HepG2 (cell line): Measurements from ENCODE around the gene DDAH2. TPM values are rescaled to one million over a fixed set of nuclear protein-coding genes. Genes with fewer than 3 reads are reported as not detected.

Source experiments
- ARNT2 ChIP-seq: sonication (generic); formaldehyde crosslinking; IDR thresholded peaks from 2 replicates; pipeline ENCODE4 v1.8.0; 2022; ENCODE audit warnings: mild to moderate bottlenecking, low read depth, missing genetic modification reagents, moderate library complexity
- BCL6 ChIP-seq: IDR thresholded peaks from 2 replicates; pipeline ENCODE4 v1.6.1; 2016; ENCODE audit warnings: missing genetic modification reagents, missing compliant biosample characterization
- CENPX ChIP-seq: sonication (generic); formaldehyde crosslinking; IDR thresholded peaks from 2 replicates; pipeline ENCODE4 v1.9.0; 2021; ENCODE audit warnings: mild to moderate bottlenecking, missing genetic modification reagents, moderate library complexity
- ETV6 ChIP-seq: sonication (generic); formaldehyde crosslinking; conservative IDR thresholded peaks from 2 replicates; pipeline ENCODE4 v1.4.0; 2020; ENCODE audit warnings: missing genetic modification reagents
- FOXJ3 ChIP-seq: sonication (generic); formaldehyde crosslinking; IDR thresholded peaks from 2 replicates; pipeline ENCODE4 v1.4.0; 2020; ENCODE audit warnings: missing genetic modification reagents, mild to moderate bottlenecking, borderline replicate concordance
- FOXO4 ChIP-seq: sonication (generic); formaldehyde crosslinking; conservative IDR thresholded peaks from 2 replicates; pipeline ENCODE4 v1.8.1; 2023; ENCODE audit warnings: missing genetic modification reagents
- GTF2F1 ChIP-seq: fragments of 150-350 bp; IDR thresholded peaks from 2 replicates; pipeline ENCODE4 v1.6.1; 2014; ENCODE audit warnings: low read length
- MATR3 ChIP-seq: sonication (generic); formaldehyde crosslinking; IDR thresholded peaks from 2 replicates; pipeline ENCODE4 v1.4.0; 2020; ENCODE audit warnings: missing genetic modification reagents
- NFRKB ChIP-seq: fragments of 450-650 bp; IDR thresholded peaks from 2 replicates; pipeline ENCODE4 v1.6.1; 2017
- PCBP1 ChIP-seq: fragments of 200-400 bp; formaldehyde crosslinking; IDR thresholded peaks from 2 replicates; pipeline ENCODE4 v1.6.1; 2017; ENCODE audit warnings: mild to moderate bottlenecking, low read depth, low read length, borderline replicate concordance
- SIX4 ChIP-seq: sonication (generic); formaldehyde crosslinking; IDR thresholded peaks from 2 replicates; pipeline ENCODE4 v1.4.0; 2020; ENCODE audit warnings: missing genetic modification reagents
- ZEB1 ChIP-seq: IDR thresholded peaks from 2 replicates; pipeline ENCODE4 v1.6.1; 2012; ENCODE audit warnings: mild to moderate bottlenecking, low read depth, inconsistent platforms; ENCODE audit not compliant: insufficient replicate concordance
- ZHX2 ChIP-seq, 2 experiments: sonication (generic) in 1 of 2; formaldehyde crosslinking in 1 of 2; IDR thresholded peaks; 2 replicates each; pipeline versions ENCODE4 v1.6.1 to v1.9.0; 2014 to 2022; ENCODE audit warnings: antibody characterized with exemption in 1 of 2, borderline replicate concordance in 1 of 2, inconsistent platforms in 1 of 2, low read depth in 1 of 2, missing genetic modification reagents in 1 of 2
- ZNF577 ChIP-seq: sonication (generic); formaldehyde crosslinking; IDR thresholded peaks from 2 replicates; pipeline ENCODE4 v1.4.0; 2020; ENCODE audit warnings: mild to moderate bottlenecking, low read depth, missing genetic modification reagents, borderline replicate concordance
- ZNF678 ChIP-seq: sonication (generic); formaldehyde crosslinking; IDR thresholded peaks from 2 replicates; pipeline ENCODE4 v1.4.0; 2020; ENCODE audit warnings: mild to moderate bottlenecking, missing genetic modification reagents
- ZUFSP ChIP-seq: sonication (generic); formaldehyde crosslinking; IDR thresholded peaks from 2 replicates; pipeline ENCODE4 v1.9.0; 2021; ENCODE audit warnings: missing genetic modification reagents, mild to moderate bottlenecking, borderline replicate concordance
- polyA plus RNA-seq, 8 experiments: library from polyadenylated mRNA; depleted of rRNA in 3 of 8; stranded (reverse) in 7 of 8; unstranded in 1 of 8; fragments of >200 nt; fragmentation: Illumina TruSeq in 4 of 8; extraction: Trizol in 4 of 8; gene quantifications; 2 replicates each; pipeline versions ENCODE4 v1.2.1 to v1.2.3, GENCODE V29; 2011 to 2016; ENCODE audit warnings: low read depth in 4 of 8, missing spikeins in 1 of 8, mixed read lengths in 1 of 8; ENCODE audit not compliant: insufficient read depth in 1 of 8
- total RNA-seq, 5 experiments: library from RNA; depleted of rRNA; stranded (reverse); fragments of >200 nt; fragmentation: Illumina TruSeq; extraction: Trizol; gene quantifications; 2 replicates each; pipeline ENCODE4 v1.2.3, GENCODE V29; 2016; ENCODE audit warnings: low read depth in 1 of 5
- TF ChIP-seq, protein P1 (sequence below): fragments of 450-650 bp; IDR thresholded peaks from 2 replicates; pipeline ENCODE4 v1.6.1; 2016
- TF ChIP-seq, protein P2 (sequence below): IDR thresholded peaks from 2 replicates; pipeline ENCODE4 v1.6.1; 2016; ENCODE audit warnings: control low read depth

DDAH2 gene
- total and polyA plus RNA-seq, 2 of the 13 experiments (the other 11 are each of a cell fraction or from before 2014, with no cell fraction given) = 16.4 to 21.1 TPM

DNA sequence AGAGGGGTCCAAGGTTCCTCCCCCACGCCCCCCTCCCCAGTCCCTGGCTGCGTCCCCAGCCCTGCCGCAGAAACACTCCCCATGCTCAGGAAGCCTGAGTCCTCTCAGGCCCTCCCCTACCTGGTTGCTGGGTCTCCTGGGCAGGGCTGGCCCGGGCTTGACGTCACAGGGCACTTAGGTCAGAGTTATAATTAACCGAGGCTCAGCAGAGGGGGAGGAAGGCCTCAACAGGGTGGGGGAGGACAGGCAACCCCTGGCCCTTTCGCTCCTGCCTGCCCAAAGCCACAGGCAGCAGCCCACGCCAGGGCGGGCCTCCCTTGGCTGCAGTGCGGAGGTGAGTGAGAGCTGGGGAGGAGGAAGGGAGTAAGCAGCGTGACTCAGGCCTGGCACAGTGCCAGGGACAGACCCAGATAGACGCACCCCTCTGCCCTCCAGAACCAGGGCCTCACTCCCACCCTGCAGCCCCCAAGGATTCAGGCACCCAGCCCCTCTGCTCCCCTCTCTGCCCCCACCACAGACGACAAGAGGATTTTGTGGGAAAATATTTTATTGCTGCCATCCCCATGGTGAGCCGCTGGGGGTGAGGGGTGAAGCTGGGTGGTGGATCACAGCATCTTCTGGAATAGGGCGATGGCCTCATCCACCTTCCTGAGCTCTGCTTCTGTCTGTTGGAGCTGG, 48.0 kb upstream of the DDAH2 start, which contains the start of gene VWA7 (continued):
- TF ChIP-seq ZHX2 (IDR thresholded peaks at IDR 0.05; ENCODE audit: low read depth) (peak; percentile 65; the same call in 1 of the 2 replicates), ZHX2 (CRISPR knock-in tag; IDR thresholded peaks at IDR 0.05; ENCODE audit: borderline replicate concordance) (no peak), PCBP1 (peak; percentile 76), ZNF678 (CRISPR knock-in tag) (no peak), FOXO4 (no peak), ZUFSP (CRISPR knock-in tag) (no peak), BCL6 (peak; percentile 72; the same call in 1 of the 2 replicates), MATR3 (CRISPR knock-in tag) (no peak), NFRKB (no peak), ZNF577 (CRISPR knock-in tag) (no peak), GTF2F1 (peak; percentile 87), ZEB1 (no peak), ARNT2 (CRISPR knock-in tag) (no peak), SIX4 (CRISPR knock-in tag) (0 out of 2 replicates have a peak, but pooled peaks have one; percentile 32), CENPX (no peak), FOXJ3 (CRISPR knock-in tag) (no peak), ETV6 (CRISPR knock-in tag) (no peak)
- TF ChIP-seq, protein P1, sequence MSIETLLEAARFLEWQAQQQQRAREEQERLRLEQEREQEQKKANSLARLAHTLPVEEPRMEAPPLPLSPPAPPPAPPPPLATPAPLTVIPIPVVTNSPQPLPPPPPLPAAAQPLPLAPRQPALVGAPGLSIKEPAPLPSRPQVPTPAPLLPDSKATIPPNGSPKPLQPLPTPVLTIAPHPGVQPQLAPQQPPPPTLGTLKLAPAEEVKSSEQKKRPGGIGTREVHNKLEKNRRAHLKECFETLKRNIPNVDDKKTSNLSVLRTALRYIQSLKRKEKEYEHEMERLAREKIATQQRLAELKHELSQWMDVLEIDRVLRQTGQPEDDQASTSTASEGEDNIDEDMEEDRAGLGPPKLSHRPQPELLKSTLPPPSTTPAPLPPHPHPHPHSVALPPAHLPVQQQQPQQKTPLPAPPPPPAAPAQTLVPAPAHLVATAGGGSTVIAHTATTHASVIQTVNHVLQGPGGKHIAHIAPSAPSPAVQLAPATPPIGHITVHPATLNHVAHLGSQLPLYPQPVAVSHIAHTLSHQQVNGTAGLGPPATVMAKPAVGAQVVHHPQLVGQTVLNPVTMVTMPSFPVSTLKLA = no peak
- TF ChIP-seq, protein P2, sequence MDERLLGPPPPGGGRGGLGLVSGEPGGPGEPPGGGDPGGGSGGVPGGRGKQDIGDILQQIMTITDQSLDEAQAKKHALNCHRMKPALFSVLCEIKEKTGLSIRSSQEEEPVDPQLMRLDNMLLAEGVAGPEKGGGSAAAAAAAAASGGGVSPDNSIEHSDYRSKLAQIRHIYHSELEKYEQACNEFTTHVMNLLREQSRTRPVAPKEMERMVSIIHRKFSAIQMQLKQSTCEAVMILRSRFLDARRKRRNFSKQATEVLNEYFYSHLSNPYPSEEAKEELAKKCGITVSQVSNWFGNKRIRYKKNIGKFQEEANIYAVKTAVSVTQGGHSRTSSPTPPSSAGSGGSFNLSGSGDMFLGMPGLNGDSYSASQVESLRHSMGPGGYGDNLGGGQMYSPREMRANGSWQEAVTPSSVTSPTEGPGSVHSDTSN = no peak
